K562 (cell line): ENCODE data around the gene MYB. TPM values are rescaled to one million over a fixed set of nuclear protein-coding genes. Genes with fewer than 3 reads are reported as not detected.
A peak's percentile ranks its signal among the peaks of the same experiment; 100 is the strongest.

Experiments
- ATAC-seq: fragments of 200-7000 bp; cut with Tn5 transposase; 3 replicates; pipeline ENCODE4 v1.9.1; 2020; ENCODE audit warnings: moderate library complexity
- BruUV-seq: library from RNA; stranded (reverse); fragments of 400-500 nt; replicated peaks from 2 replicates; lab custom pipeline; 2021; lab: Mats Ljungman, UMichigan
- CTCF ChIA-PET: fragments of 300-600 bp; formaldehyde crosslinking; extraction: SDS; loops from one replicate; lab custom pipeline; 2021; ENCODE audit warnings: low intra/inter-chr PET ratio; lab: Yijun Ruan, JAX
- POLR2A ChIA-PET: fragments of 300-600, 350-650 bp; sonication (Branson Sonifier 250); formaldehyde crosslinking; extraction: SDS; loops from one replicate; lab custom pipeline; 2021; ENCODE audit warnings: antibody characterized with exemption, inconsistent platforms; lab: Yijun Ruan, JAX
- DNase-seq, 4 experiments: peaks; one replicate each; pipeline versions ENCODE4 v3.0.0 to v3.0.0-alpha.2; 2011 to 2018; ENCODE audit warnings: low spot score in 3 of 4, mixed read lengths in 3 of 4; ENCODE audit errors: extremely low read depth in 1 of 4
- FAIRE-seq: peaks from 2 replicates; lab custom pipeline; 2011; peaks lifted over from hg19 to GRCh38; lab: Jason Lieb, UNC
- H2AFZ ChIP-seq: 2 replicates; pipeline ENCODE4 v1.6.0; 2011; ENCODE audit warnings: low read depth, low read length, control low read depth, inconsistent platforms
- H3K27ac ChIP-seq: fragments of 200-600 bp; 3 replicates; pipeline ENCODE4 v1.8.0; 2011; ENCODE audit warnings: low read depth, mild to moderate bottlenecking, control low read depth, inconsistent platforms, low read length, moderate library complexity, mixed read lengths; ENCODE audit errors: extremely low read depth
- H3K27me3 ChIP-seq, 2 experiments: fragments of 300-600 bp in 1 of 2; 2 replicates in 1 of 2; 3 replicates in 1 of 2; pipeline versions ENCODE4 v1.6.0 to v1.8.0; 2011; ENCODE audit warnings: inconsistent platforms in 2 of 2, low read length in 2 of 2, mild to moderate bottlenecking in 1 of 2, mixed read lengths in 1 of 2, moderate library complexity in 1 of 2; ENCODE audit not compliant: control insufficient read depth in 2 of 2, insufficient read depth in 2 of 2
- H3K36me3 ChIP-seq: fragments of 300-600 bp; 3 replicates; pipeline ENCODE4 v1.8.0; 2011; ENCODE audit warnings: mild to moderate bottlenecking, low read length, inconsistent platforms; ENCODE audit not compliant: control insufficient read depth, insufficient read depth
- H3K4me1 ChIP-seq, 2 experiments: fragments of 200-600 bp in 1 of 2; replicated peaks in 1 of 2; 2 replicates in 1 of 2; 3 replicates in 1 of 2; pipeline versions ENCODE4 v1.5.1 to v1.8.0; 2011; ENCODE audit warnings: inconsistent platforms in 2 of 2, low read length in 2 of 2, mild to moderate bottlenecking in 1 of 2, mixed read lengths in 1 of 2, moderate library complexity in 1 of 2; ENCODE audit not compliant: control insufficient read depth in 2 of 2, insufficient read depth in 2 of 2
- H3K4me2 ChIP-seq: 2 replicates; pipeline ENCODE4 v1.6.1; 2011; ENCODE audit warnings: low read length, control low read depth, inconsistent platforms, mixed read lengths; ENCODE audit not compliant: insufficient read depth
- H3K4me3 ChIP-seq: fragments of 200-600 bp; sonication (generic), shearing (Covaris generic); 2 replicates; pipeline ENCODE4 v1.5.1; 2016; ENCODE audit warnings: control low read depth, inconsistent platforms
- H3K79me2 ChIP-seq: fragments of 200-600 bp; 3 replicates; pipeline ENCODE4 v1.8.0; 2011; ENCODE audit warnings: low read length, inconsistent platforms; ENCODE audit not compliant: control insufficient read depth, insufficient read depth
- H3K9ac ChIP-seq, 2 experiments: 2 replicates each; pipeline versions ENCODE4 v1.6.0 to v1.6.1; 2011; ENCODE audit warnings: low read depth in 2 of 2, low read length in 2 of 2, control low read depth in 1 of 2, inconsistent platforms in 1 of 2, mild to moderate bottlenecking in 1 of 2, mixed read lengths in 1 of 2; ENCODE audit not compliant: insufficient read depth in 1 of 2
- H3K9me1 ChIP-seq: one replicate; pipeline ENCODE4 v1.6.0; 2011; ENCODE audit warnings: inconsistent platforms, mild to moderate bottlenecking, low read length, moderate library complexity; ENCODE audit not compliant: control insufficient read depth, insufficient read depth
- H3K9me3 ChIP-seq: replicated peaks from 2 replicates; pipeline ENCODE4 v1.5.1; 2011; ENCODE audit warnings: low read depth, low read length, inconsistent platforms; ENCODE audit not compliant: control insufficient read depth, insufficient read depth
- H4K20me1 ChIP-seq: replicated peaks from 2 replicates; pipeline ENCODE4 v1.6.1; 2011; ENCODE audit warnings: low read length, inconsistent platforms, mixed read lengths; ENCODE audit not compliant: control insufficient read depth, insufficient read depth
- CREBBP ChIP-seq: IDR thresholded peaks from one replicate; pipeline ENCODE4 v1.6.1; 2012; ENCODE audit warnings: low read depth, mild to moderate bottlenecking, control low read depth, inconsistent platforms, low read length
- EHMT2 ChIP-seq: fragments of 450-650 bp; IDR thresholded peaks from 2 replicates; pipeline ENCODE4 v1.6.1; 2018; ENCODE audit warnings: antibody characterized with exemption
- HMGN3 ChIP-seq: IDR thresholded peaks from 2 replicates; pipeline ENCODE4 v1.6.1; 2011; ENCODE audit warnings: borderline replicate concordance, low read depth, mild to moderate bottlenecking, mixed read lengths, low read length; ENCODE audit not compliant: insufficient read length; ENCODE audit errors: extremely low read depth
- KDM4B ChIP-seq, 2 experiments: fragments of 450-650 bp in 1 of 2; sonication (generic) in 1 of 2; IDR thresholded peaks; 2 replicates each; pipeline ENCODE4 v1.6.1; 2016 to 2017; ENCODE audit warnings: borderline replicate concordance in 2 of 2, antibody characterized with exemption in 1 of 2, low read depth in 1 of 2, mild to moderate bottlenecking in 1 of 2
- VEZF1 ChIP-seq: fragments of 200-800 bp; sonication (Bioruptor generic); IDR thresholded peaks from 2 replicates; pipeline ENCODE4 v1.6.1; 2017; ENCODE audit warnings: missing genetic modification characterization, missing compliant biosample characterization
- ZKSCAN1 ChIP-seq: fragments of 150-350 bp; IDR thresholded peaks from 2 replicates; pipeline ENCODE4 v1.6.1; 2016; ENCODE audit warnings: low read depth, low read length
- WGBS: fragments of 100-300 bp; shearing (Covaris generic); methylation state at CpG from one replicate; pipeline ENCODE4 v1.1.6; 2016; ENCODE audit warnings: low coverage, mixed read lengths; ENCODE audit not compliant: insufficient coverage; ENCODE audit errors: missing lambda C conversion rate; 5-methylcytosine and 5-hydroxymethylcytosine counted together
- in situ Hi-C: fragments of 300-500 bp; cut with MboI; formaldehyde crosslinking; loops from 4 replicates; pipeline ENCODE4 v1.15.0; 2018; ENCODE audit warnings: inconsistent platforms, mixed read lengths
- intact Hi-C: fragments of 100-400 bp; cut with micrococcal nuclease; formaldehyde crosslinking; loops from 2 replicates; pipeline ENCODE4 v1.14.2; 2022
- polyA plus RNA-seq, 8 experiments: library from polyadenylated mRNA; depleted of rRNA in 4 of 8; stranded (reverse) in 5 of 8; unstranded in 3 of 8; fragments of >200 nt; fragmentation: Nextera tagmentation in 2 of 8; fragmentation: Illumina TruSeq in 1 of 8; extraction: Ambion mirVana in 2 of 8; extraction: Trizol in 1 of 8; gene quantifications; 2 replicates each; pipeline versions ENCODE4 v1.2.1 to v1.2.3, GENCODE V29; 2011 to 2014; ENCODE audit warnings: inconsistent platforms in 1 of 8, missing spikeins in 1 of 8
- total RNA-seq, 7 experiments: library from RNA; depleted of rRNA in 6 of 7; stranded (reverse); fragments of >200 nt in 6 of 7; fragmentation: Illumina TruSeq in 2 of 7; extraction: Trizol in 2 of 7; gene quantifications; 2 replicates each; pipeline versions ENCODE4 v1.2.1 to v1.2.3, GENCODE V29; 2011 to 2021; ENCODE audit warnings: low replicate concordance in 1 of 7
- TF ChIP-seq, protein P1 (sequence below): fragments of 250-450 bp; sonication (Bioruptor Pico); IDR thresholded peaks from 2 replicates; pipeline ENCODE4 v1.8.0; 2021; ENCODE audit warnings: mild to moderate bottlenecking, moderate library complexity
- TF ChIP-seq, protein P2 (sequence below): fragments of 450-650 bp; IDR thresholded peaks from 2 replicates; pipeline ENCODE4 v1.6.1; 2016; ENCODE audit warnings: antibody characterized with exemption
- TF ChIP-seq, protein P3 (sequence below), 2 experiments: IDR thresholded peaks in 1 of 2; conservative IDR thresholded peaks in 1 of 2; 2 replicates each; pipeline ENCODE4 v1.6.1; 2016; ENCODE audit warnings: low read depth in 2 of 2, mild to moderate bottlenecking in 1 of 2, missing compliant biosample characterization in 1 of 2, missing genetic modification characterization in 1 of 2, moderate library complexity in 1 of 2
- TF ChIP-seq, protein P4 (sequence below), 2 experiments: fragments of 450-650 bp in 1 of 2; sonication (generic) in 1 of 2; formaldehyde crosslinking in 1 of 2; IDR thresholded peaks in 1 of 2; conservative IDR thresholded peaks in 1 of 2; 2 replicates each; pipeline versions ENCODE4 v1.6.1 to v1.8.1; 2016 to 2023; ENCODE audit warnings: mild to moderate bottlenecking in 2 of 2, moderate library complexity in 2 of 2, inconsistent platforms in 1 of 2, missing genetic modification reagents in 1 of 2

The MYB gene
- total and polyA plus RNA-seq, 9 of the 15 experiments (the other 6 are each of a cell fraction or from before 2014, with no cell fraction given), result 35.8 to 218 (median 140) TPM

GRCh38 chr6:135135835-135136234 is 45.3 kb upstream of the MYB start (continued):
- no peak for TF ChIP-seq ZKSCAN1
- no peak for TF ChIP-seq HMGN3
- TF ChIP-seq EHMT2, result no peak
- TF ChIP-seq, all 486 proteins: peak for 0

GRCh38 chr6:135137826-135138225 is 43.3 kb upstream of the MYB start:
- Histone ChIP-seq H3K9me3 (no peaks in the 10 kb centered on the region), H3K4me1 (no peaks in the 10 kb centered on the region; a peak in 2 of 5 replicates), H3K36me3 (no peaks in the 10 kb centered on the region), H2AFZ (peak overlapping the region; percentile 44; the same call in 1 of the 2 replicates), H3K27ac (no peak overlapping the region), H3K9ac (no peak overlapping the region), H3K79me2 (no peaks in the 10 kb centered on the region), H3K4me3 (no peak overlapping the region), H3K9me1 (no peaks in the 10 kb centered on the region), H4K20me1 (no peaks in the 10 kb centered on the region), H3K27me3 (no peaks in the 10 kb centered on the region), H3K4me2 (no peak overlapping the region)
- DNase-seq, result no peak
- BruUV-seq, result no TSS peak
- FAIRE-seq, result no peak
- 17% methylated on average over 1 of the region's 1 CpG for WGBS
- ChIA-PET CTCF (interaction anchor here (0.6 kb wide), 1 partner anchor 48 kb away, joined by 3 read pairs; no protein-coding TSS in a partner anchor), POLR2A (interaction anchor here (1.2 to 1.6 kb wide), 2 partner anchors 15 to 185 kb away, joined by 3 to 4 read pairs; no protein-coding TSS in a partner anchor)
- in situ Hi-C loops (no loop called here), intact Hi-C loops (no loop called here)
- ATAC-seq, result no peak
- TF ChIP-seq, protein P1, sequence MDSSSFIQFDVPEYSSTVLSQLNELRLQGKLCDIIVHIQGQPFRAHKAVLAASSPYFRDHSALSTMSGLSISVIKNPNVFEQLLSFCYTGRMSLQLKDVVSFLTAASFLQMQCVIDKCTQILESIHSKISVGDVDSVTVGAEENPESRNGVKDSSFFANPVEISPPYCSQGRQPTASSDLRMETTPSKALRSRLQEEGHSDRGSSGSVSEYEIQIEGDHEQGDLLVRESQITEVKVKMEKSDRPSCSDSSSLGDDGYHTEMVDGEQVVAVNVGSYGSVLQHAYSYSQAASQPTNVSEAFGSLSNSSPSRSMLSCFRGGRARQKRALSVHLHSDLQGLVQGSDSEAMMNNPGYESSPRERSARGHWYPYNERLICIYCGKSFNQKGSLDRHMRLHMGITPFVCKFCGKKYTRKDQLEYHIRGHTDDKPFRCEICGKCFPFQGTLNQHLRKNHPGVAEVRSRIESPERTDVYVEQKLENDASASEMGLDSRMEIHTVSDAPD (CRISPR knock-in tag), result no peak
- TF ChIP-seq, protein P2, sequence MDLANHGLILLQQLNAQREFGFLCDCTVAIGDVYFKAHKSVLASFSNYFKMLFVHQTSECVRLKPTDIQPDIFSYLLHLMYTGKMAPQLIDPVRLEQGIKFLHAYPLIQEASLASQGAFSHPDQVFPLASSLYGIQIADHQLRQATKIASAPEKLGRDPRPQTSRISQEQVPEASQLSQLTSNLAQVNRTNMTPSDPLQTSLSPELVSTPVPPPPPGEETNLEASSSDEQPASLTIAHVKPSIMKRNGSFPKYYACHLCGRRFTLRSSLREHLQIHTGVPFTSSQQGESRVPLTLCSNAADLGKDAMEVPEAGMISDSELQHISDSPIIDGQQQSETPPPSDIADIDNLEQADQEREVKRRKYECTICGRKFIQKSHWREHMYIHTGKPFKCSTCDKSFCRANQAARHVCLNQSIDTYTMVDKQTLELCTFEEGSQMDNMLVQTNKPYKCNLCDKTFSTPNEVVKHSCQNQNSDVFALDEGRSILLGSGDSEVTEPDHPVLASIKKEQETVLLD, result no peak
- TF ChIP-seq KDM4B (IDR thresholded peaks at IDR 0.05; ENCODE audit: borderline replicate concordance in 2 of 2, low read depth in 1 of 2) (no peak), VEZF1 (CRISPR knock-in tag) (no peak), CREBBP (no peak)
- TF ChIP-seq, protein P3, sequence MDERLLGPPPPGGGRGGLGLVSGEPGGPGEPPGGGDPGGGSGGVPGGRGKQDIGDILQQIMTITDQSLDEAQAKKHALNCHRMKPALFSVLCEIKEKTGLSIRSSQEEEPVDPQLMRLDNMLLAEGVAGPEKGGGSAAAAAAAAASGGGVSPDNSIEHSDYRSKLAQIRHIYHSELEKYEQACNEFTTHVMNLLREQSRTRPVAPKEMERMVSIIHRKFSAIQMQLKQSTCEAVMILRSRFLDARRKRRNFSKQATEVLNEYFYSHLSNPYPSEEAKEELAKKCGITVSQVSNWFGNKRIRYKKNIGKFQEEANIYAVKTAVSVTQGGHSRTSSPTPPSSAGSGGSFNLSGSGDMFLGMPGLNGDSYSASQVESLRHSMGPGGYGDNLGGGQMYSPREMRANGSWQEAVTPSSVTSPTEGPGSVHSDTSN (CRISPR knock-in tag; IDR thresholded peaks at IDR 0.05; ENCODE audit: low read depth), result no peak
- TF ChIP-seq, protein P3 (tag; conservative IDR thresholded peaks at IDR 0.05; ENCODE audit: low read depth), result no peak
- TF ChIP-seq, protein P4, sequence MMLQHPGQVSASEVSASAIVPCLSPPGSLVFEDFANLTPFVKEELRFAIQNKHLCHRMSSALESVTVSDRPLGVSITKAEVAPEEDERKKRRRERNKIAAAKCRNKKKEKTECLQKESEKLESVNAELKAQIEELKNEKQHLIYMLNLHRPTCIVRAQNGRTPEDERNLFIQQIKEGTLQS (IDR thresholded peaks at IDR 0.05), result no peak
- TF ChIP-seq, protein P4 (CRISPR knock-in tag; conservative IDR thresholded peaks at IDR 0.05), result no peak
